ENCODE data around the gene ERV3-1.
"Not testable (repeated sequence)": the region's sequence is repeated elsewhere in the genome, so short reads cannot be mapped to it uniquely, and the experiment has no call there.

ERV3-1 gene, protein sequence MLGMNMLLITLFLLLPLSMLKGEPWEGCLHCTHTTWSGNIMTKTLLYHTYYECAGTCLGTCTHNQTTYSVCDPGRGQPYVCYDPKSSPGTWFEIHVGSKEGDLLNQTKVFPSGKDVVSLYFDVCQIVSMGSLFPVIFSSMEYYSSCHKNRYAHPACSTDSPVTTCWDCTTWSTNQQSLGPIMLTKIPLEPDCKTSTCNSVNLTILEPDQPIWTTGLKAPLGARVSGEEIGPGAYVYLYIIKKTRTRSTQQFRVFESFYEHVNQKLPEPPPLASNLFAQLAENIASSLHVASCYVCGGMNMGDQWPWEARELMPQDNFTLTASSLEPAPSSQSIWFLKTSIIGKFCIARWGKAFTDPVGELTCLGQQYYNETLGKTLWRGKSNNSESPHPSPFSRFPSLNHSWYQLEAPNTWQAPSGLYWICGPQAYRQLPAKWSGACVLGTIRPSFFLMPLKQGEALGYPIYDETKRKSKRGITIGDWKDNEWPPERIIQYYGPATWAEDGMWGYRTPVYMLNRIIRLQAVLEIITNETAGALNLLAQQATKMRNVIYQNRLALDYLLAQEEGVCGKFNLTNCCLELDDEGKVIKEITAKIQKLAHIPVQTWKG

GRCh38 chr7:65006094-65006992 lies at the start of gene ERV3-1:
TSS of gene ERV3-1 (minus strand) at chr7:65006687. CDS start at chr7:64993026, 13,661 bp downstream.
- peak; percentile 85 for DNase-seq

DNA sequence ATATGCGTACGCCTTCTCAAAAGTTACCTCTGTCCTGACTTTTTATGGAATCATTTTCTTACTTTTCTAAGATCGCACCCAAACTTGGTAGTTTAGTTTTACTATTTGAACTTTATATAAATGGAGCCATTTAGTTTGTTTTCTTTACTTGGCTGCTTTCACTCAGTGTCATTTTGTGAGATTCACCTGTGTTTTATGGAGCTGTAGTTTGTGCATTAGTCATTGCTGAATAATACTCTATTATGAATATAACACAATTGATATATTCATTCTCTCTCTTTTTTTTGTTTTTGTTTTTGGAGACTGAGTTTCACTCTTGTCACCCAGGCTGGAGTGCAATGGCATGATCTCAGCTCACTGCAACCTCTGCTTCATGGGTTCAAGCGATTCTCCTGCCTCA lies 49.3 kb upstream of the ERV3-1 start:
- not testable (repeated sequence) for DNase-seq

DNA sequence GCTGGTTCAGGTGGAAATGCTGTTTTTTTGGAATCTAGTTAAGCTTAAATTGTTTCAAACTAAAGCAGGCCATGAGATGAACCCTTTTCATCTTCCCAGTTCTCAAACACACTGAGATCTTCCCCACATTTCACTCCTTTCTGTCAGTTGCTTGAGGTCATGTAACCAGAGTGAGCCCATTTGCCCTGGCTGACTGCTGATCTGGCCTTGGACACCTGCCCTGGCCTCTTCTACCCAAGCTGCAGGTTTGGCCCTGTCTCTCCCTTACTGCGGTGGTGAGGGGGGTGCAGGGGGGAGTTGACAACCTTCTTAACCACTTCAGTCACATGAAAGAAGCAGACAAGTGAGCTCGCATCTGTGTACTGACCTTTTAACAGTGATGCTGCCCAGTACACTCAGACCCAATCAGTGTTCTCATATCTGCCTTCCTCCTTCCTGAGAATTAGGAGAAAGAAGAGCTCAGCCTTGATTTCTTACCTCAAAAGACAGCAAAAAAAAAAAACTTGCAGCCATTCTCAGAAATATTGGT lies 48.0 kb upstream of the ERV3-1 start:
- DNase-seq = not testable (repeated sequence)

DNA sequence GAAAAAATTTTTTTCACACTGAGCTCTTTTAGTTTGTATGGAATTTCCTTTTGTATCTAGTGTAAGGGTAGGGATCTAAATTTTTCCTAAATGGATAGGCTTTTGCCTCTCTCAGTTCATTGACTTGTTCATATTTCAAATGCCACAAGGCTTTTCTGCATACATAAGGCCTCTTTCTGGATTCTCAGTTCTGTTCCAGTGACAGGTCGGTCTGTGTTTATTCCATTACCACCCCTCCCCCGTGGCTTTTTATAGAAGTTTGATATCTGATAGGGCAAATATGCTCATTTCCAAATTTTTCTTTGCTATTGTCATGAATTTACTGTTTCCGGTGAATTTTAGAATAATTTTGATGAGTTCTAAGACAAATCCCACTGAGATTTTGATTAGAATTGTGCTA lies 45.2 kb upstream of the ERV3-1 start:
- not testable (repeated sequence) for DNase-seq

- not testable (repeated sequence) for DNase-seq
Measured at GRCh38 chr7:65051139-65051538, 44.7 kb upstream of the ERV3-1 start.

DNA sequence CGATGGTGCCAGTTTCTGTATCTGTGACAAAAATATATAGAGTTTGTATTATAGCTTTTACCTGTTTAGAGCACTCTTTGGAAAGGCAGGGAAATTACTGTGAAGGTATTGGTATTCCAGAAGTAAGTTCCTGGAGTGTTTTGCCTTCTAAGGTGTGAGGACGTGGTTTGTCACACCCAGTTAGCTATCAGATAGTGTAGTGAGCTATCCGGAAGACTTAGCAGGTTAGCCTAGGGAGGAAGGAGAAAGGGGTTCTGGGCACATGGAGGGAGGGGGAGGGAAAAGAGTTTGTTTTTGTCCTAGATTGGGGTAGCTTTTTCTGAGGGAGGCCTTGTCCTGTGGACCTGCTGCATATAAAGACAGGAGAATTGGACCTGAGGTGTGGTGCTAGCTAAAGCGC lies 39.8 kb upstream of the ERV3-1 start:
- not testable (repeated sequence) for DNase-seq

DNA sequence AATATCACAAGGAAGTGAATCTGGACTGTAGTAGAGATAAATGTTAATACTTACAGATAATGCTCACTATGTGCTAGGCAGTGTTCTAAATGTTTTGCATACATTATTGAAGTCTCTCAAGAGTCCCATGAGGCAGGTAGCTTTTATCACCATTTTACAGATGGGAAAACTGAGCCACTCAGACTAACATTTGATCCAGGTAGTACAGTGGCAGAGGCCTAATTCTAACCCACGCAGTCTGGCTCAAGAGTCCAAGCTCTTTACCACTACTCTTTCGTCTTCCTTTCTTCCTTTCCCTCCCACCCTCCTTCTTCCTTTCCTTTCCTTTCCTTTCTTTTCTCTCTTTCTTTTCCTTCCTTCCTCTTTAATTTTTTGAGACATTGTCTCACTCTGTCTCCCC lies 39.1 kb upstream of the ERV3-1 start:
- DNase-seq = not testable (repeated sequence)

GRCh38 chr7:65038767-65039166 lies 32.3 kb upstream of the ERV3-1 start:
- not testable (repeated sequence) for DNase-seq

GRCh38 chr7:65037740-65038688 lies 31.5 kb upstream of the ERV3-1 start:
- peak; percentile 66 for DNase-seq

- not testable (repeated sequence) for DNase-seq
Measured at GRCh38 chr7:65036526-65036925, 30.0 kb upstream of the ERV3-1 start.

- not testable (repeated sequence) for DNase-seq
Measured at GRCh38 chr7:65035469-65035868, 29.0 kb upstream of the ERV3-1 start.

DNA sequence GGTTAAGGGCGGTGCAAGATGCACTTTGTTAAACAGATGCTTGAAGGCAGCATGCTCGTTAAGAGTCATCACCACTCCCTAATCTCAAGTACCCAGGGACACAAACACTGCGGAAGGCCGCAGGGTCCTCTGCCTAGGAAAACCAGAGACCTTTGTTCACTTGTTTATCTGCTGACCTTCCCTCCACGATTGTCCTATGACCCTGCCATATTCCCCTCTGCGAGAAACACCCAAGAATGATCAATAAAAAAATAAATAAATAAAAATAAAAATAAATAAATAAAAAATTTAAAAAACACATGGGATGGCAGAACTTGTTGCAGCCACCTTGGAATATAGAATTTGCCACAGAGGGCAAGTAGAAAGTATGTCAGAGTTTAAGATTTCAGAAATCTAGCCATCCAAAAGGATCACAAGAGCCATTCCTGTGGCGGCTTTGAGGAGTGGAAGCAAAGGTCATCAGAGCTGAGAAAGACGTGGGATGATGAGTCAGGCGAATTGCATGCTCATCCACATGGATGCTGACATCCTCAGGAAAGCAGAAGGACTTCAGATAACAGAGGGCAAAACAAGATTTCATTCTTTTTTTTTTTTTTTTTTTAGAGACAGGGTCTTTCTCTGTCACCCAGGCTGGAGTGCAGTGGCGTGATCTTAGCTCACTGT lies 27.8 kb upstream of the ERV3-1 start:
- DNase-seq = not testable (repeated sequence)

DNA sequence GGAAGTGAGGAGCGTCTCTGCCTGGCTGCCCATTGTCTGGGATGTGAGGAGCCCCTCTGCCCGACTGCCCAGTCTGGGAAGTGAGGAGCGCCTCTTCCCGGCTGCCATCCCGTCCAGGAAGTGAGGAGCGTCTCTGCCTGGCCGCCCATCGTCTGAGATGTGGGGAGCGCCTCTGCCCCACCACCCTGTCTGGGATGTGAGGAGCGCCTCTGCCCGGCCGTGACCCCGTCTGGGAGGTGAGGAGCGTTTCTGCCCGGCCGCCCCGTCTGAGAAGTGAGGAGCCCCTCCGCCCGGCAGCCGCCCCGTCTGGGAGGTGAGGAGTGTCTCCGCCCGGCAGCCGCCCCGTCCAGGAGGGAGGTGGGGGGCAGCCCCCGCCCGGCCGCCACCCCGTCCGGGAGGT lies 26.9 kb upstream of the ERV3-1 start:
- DNase-seq = not testable (repeated sequence)

- DNase-seq = not testable (repeated sequence)
Measured at GRCh38 chr7:65025023-65025422, 18.5 kb upstream of the ERV3-1 start.

DNA sequence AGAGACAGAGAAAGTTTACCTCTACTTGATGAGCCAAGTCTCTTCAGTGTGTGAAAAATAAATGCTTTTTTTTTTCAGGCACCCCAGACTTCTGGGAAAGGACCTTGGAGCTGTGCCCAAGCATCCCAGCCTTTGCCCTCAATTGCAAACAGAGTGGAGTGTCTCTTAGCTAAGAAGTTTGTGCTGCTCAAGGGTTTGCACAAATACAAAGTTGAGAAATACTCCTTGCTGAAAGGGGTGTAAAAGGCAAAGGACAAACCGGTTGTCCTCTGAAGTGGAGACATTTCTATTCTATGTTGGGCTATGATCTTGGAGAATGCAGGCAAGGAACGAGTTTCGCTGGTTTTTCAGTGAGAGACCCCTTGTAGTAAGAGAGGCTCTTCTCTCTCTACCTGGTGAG lies 14.5 kb upstream of the ERV3-1 start:
- not testable (repeated sequence) for DNase-seq

GRCh38 chr7:65009881-65010280 lies 3.4 kb upstream of the ERV3-1 start:
- DNase-seq = not testable (repeated sequence)

DNA sequence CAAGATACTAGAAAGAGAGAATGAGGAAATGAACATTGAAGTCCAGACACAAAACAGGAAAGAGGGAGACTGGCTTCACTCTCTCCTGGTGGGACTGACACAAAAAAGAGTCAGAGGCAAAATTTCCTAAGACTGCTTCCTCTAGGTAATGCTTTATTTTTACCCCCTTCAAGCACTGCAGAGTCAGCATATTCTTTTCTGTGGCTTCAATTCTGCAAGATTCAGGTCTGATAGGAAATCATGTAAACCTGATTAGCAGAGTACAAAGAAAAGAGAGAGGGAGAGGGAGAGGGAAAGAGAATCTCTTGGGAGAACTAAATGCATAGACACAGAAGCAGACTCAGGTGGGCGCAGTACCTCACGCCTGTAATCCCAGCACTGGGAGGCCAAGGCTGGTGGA lies 2.9 kb upstream of the ERV3-1 start:
- DNase-seq = not testable (repeated sequence)

GRCh38 chr7:65007036-65007435 lies 549 bp upstream of the ERV3-1 start:
- DNase-seq = not testable (repeated sequence)

GRCh38 chr7:65004575-65004974 lies 1.9 kb downstream of the ERV3-1 start:
- DNase-seq = no peak

DNA sequence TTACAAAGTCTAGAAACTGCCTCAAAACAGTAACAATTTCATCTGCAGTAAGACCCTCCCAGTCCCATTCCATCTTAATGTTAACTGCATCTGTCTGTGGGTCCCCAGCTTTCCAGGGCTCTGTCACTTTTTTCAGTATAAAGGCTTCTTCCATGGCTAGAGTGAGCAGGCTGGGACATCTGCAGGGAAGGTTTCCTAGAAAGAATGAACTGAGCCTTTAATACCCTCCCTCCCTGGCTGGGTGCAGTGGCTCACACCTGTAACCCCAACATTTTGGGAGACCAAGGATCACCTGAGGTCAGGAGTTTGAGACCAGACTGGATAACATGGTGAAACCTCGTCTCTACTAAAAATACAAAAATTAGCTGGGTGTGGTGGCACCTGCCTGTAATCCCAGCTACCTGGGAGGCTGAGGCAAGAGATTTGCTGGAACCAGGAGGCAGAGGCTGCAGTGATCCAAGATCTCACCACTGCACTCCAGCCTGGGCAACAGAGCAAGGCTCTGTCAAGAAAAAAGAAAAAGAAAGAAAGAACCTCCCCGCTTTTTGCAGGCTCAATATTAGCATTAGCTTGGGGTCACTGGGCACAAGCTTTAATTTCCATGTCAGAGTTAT lies 3.4 kb downstream of the ERV3-1 start:
- DNase-seq = no peak

All from NCI-H510A treated with DMSO at 0.1 percent for 48 hours (cell line).